Measurements from ENCODE around the gene COQ10A.

- TF ChIP-seq NR3C1 (CRISPR knock-in tag; conservative IDR thresholded peaks at IDR 0.05; ENCODE audit: low read depth), result no peak
- TF ChIP-seq CTCF (IDR thresholded peaks at IDR 0.05), result no peak
- no peak for TF ChIP-seq KAT7 (CRISPR knock-in tag; IDR thresholded peaks at IDR 0.05; ENCODE audit: borderline replicate concordance)
- TF ChIP-seq MAX (CRISPR knock-in tag; IDR thresholded peaks at IDR 0.05), result no peak
- no peak for TF ChIP-seq PRRX2 (CRISPR knock-in tag; IDR thresholded peaks at IDR 0.05)
- TF ChIP-seq ATF3 (CRISPR knock-in tag; conservative IDR thresholded peaks at IDR 0.05), result no peak
- TF ChIP-seq FOXK1 (CRISPR knock-in tag; IDR thresholded peaks at IDR 0.05), result no peak
- TF ChIP-seq PRDM15 (CRISPR knock-in tag; IDR thresholded peaks at IDR 0.05), result no peak
- no peak for TF ChIP-seq TEAD4 (CRISPR knock-in tag; IDR thresholded peaks at IDR 0.05)
Measured at GRCh38 chr12:56317675-56318074, 50.9 kb downstream of the COQ10A start.
